Vagina (tissue), 2 donors: ENCODE results near the gene VSX2. TPM values are rescaled to one million over a fixed set of nuclear protein-coding genes. Genes with fewer than 3 reads are reported as not detected.

Experiments used
- DNase-seq, 2 donors: peaks; one replicate each; pipeline ENCODE4 v3.0.0-alpha.2; 2017; ENCODE audit errors: extremely low spot score in 2 of 2
- H3K27ac ChIP-seq: fragments of 200-600 bp; sonication (generic); one replicate; pipeline ENCODE4 v1.5.1; 2019
- H3K27me3 ChIP-seq: fragments of 200-600 bp; sonication (generic); one replicate; pipeline ENCODE4 v1.5.1; 2019
- H3K36me3 ChIP-seq, 2 donors: fragments of 200-600 bp; sonication (generic); one replicate each; pipeline ENCODE4 v1.5.1; 2017 to 2019
- H3K4me1 ChIP-seq: fragments of 200-600 bp; sonication (generic); one replicate; pipeline ENCODE4 v1.5.1; 2019
- H3K4me3 ChIP-seq, 2 donors: fragments of 200-600 bp; sonication (generic); 1 replicate in 1 of 2; 2 replicates in 1 of 2; pipeline ENCODE4 v1.5.1; 2016 to 2019
- H3K9me3 ChIP-seq: fragments of 200-600 bp; sonication (generic); one replicate; pipeline ENCODE4 v1.5.1; 2019
- CTCF ChIP-seq, 3 experiments: fragments of 450-650 bp in 2 of 3; fragments of 200-600 bp in 1 of 3; sonication (generic) in 1 of 3; IDR thresholded peaks; one replicate each; pipeline ENCODE4 v1.5.1; 2017 to 2019; ENCODE audit warnings: antibody characterized with exemption in 3 of 3, mild to moderate bottlenecking in 2 of 3, moderate library complexity in 2 of 3
- POLR2A ChIP-seq, 2 donors: fragments of 450-650 bp; IDR thresholded peaks; one replicate each; pipeline ENCODE4 v1.6.1; 2017; ENCODE audit warnings: antibody characterized with exemption in 2 of 2, mild to moderate bottlenecking in 2 of 2, moderate library complexity in 2 of 2
- POLR2AphosphoS5 ChIP-seq, 2 donors: sonication (generic); formaldehyde crosslinking; IDR thresholded peaks; one replicate each; pipeline ENCODE4 v1.9.0; 2017; ENCODE audit warnings: antibody characterized with exemption in 2 of 2, mild to moderate bottlenecking in 2 of 2, low read depth in 1 of 2; ENCODE audit not compliant: insufficient read depth in 1 of 2
- intact Hi-C: fragments of 100-400 bp; cut with DNase I; formaldehyde crosslinking; loops from one replicate; pipeline ENCODE4 v1.15.1; 2023
- total RNA-seq: library from RNA; depleted of rRNA; stranded (reverse); fragments of >200 nt; gene quantifications from one replicate; pipeline ENCODE4 v1.2.3, GENCODE V29; 2016

Gene VSX2
- total RNA-seq, 1 donor from 2014 or later: not detected

- H3K4me3 ChIP-seq: no peak overlapping the region
- H3K36me3 ChIP-seq: peaks cover 0 to 5% of the 10 kb centered on the region in 2 donors
- intact Hi-C loops: no loop called here
- H3K9me3 ChIP-seq: no peaks in the 10 kb centered on the region
- DNase-seq: no peak
- no peaks in the 10 kb centered on the region for H3K4me1 ChIP-seq
- H3K27ac ChIP-seq: no peak overlapping the region
- H3K27me3 ChIP-seq: no peaks in the 10 kb centered on the region
- TF ChIP-seq POLR2A (IDR thresholded peaks at IDR 0.05): no peak
- no peak for TF ChIP-seq CTCF (IDR thresholded peaks at IDR 0.05)
- TF ChIP-seq POLR2AphosphoS5 (IDR thresholded peaks at IDR 0.05; ENCODE audit: insufficient read depth in 1 of 2, low read depth in 1 of 2): no peak
Observed at GRCh38 chr14:74207943-74208342, 31.3 kb upstream of the VSX2 start.

- TF ChIP-seq CTCF (IDR thresholded peaks at IDR 0.05): no peak
- no peak for TF ChIP-seq POLR2AphosphoS5 (IDR thresholded peaks at IDR 0.05; ENCODE audit: insufficient read depth in 1 of 2, low read depth in 1 of 2)
- no peak for TF ChIP-seq POLR2A (IDR thresholded peaks at IDR 0.05)
- intact Hi-C loops: no loop called here
- no peak overlapping the region for H3K4me3 ChIP-seq
- H3K4me1 ChIP-seq: no peaks in the 10 kb centered on the region
- no peaks in the 10 kb centered on the region for H3K36me3 ChIP-seq
- no peaks in the 10 kb centered on the region for H3K9me3 ChIP-seq
- no peak for DNase-seq
- no peaks in the 10 kb centered on the region for H3K27me3 ChIP-seq
- no peak overlapping the region for H3K27ac ChIP-seq
Observed at GRCh38 chr14:74208642-74209041, 30.6 kb upstream of the VSX2 start.

- Histone ChIP-seq H3K9me3 (no peaks in the 10 kb centered on the region), H3K4me3 (no peak overlapping the region), H3K27ac (no peak overlapping the region), H3K27me3 (no peaks in the 10 kb centered on the region), H3K4me1 (no peaks in the 10 kb centered on the region), H3K36me3 (no peaks in the 10 kb centered on the region)
- DNase-seq: no peak
- TF ChIP-seq POLR2AphosphoS5 (IDR thresholded peaks at IDR 0.05; ENCODE audit: insufficient read depth in 1 of 2, low read depth in 1 of 2): no peak
- TF ChIP-seq CTCF (IDR thresholded peaks at IDR 0.05): no peak
- no peak for TF ChIP-seq POLR2A (IDR thresholded peaks at IDR 0.05)
- intact Hi-C loops: no loop called here
Observed at GRCh38 chr14:74211945-74212580, 27.2 kb upstream of the VSX2 start.

- Histone ChIP-seq H3K27me3 (no peaks in the 10 kb centered on the region), H3K27ac (no peak overlapping the region), H3K4me1 (peaks cover 6% of the 10 kb centered on the region), H3K4me3 (no peak overlapping the region), H3K36me3 (no peaks in the 10 kb centered on the region), H3K9me3 (no peaks in the 10 kb centered on the region)
- no peak for DNase-seq
- intact Hi-C loops: no loop called here
- no peak for TF ChIP-seq POLR2AphosphoS5 (IDR thresholded peaks at IDR 0.05; ENCODE audit: insufficient read depth in 1 of 2, low read depth in 1 of 2)
- no peak for TF ChIP-seq POLR2A (IDR thresholded peaks at IDR 0.05)
- TF ChIP-seq CTCF (IDR thresholded peaks at IDR 0.05): no peak
Observed at GRCh38 chr14:74213907-74214803, 25.1 kb upstream of the VSX2 start.

GRCh38 chr14:74216671-74217070 lies 22.6 kb upstream of the VSX2 start:
- no peaks in the 10 kb centered on the region for H3K9me3 ChIP-seq
- H3K27me3 ChIP-seq: no peaks in the 10 kb centered on the region
- intact Hi-C loops: no loop called here
- H3K4me3 ChIP-seq: no peak overlapping the region
- H3K4me1 ChIP-seq: peaks cover 6% of the 10 kb centered on the region
- H3K36me3 ChIP-seq: no peaks in the 10 kb centered on the region
- no peak overlapping the region for H3K27ac ChIP-seq
- no peak for TF ChIP-seq CTCF (IDR thresholded peaks at IDR 0.05)
- no peak for TF ChIP-seq POLR2AphosphoS5 (IDR thresholded peaks at IDR 0.05; ENCODE audit: insufficient read depth in 1 of 2, low read depth in 1 of 2)
- TF ChIP-seq POLR2A (IDR thresholded peaks at IDR 0.05): no peak
- no peak for DNase-seq
